ENCODE measurements around the gene PRR15L.
A peak's percentile ranks its signal among the peaks of the same experiment; 100 is the strongest.

The PRR15L gene

DNA sequence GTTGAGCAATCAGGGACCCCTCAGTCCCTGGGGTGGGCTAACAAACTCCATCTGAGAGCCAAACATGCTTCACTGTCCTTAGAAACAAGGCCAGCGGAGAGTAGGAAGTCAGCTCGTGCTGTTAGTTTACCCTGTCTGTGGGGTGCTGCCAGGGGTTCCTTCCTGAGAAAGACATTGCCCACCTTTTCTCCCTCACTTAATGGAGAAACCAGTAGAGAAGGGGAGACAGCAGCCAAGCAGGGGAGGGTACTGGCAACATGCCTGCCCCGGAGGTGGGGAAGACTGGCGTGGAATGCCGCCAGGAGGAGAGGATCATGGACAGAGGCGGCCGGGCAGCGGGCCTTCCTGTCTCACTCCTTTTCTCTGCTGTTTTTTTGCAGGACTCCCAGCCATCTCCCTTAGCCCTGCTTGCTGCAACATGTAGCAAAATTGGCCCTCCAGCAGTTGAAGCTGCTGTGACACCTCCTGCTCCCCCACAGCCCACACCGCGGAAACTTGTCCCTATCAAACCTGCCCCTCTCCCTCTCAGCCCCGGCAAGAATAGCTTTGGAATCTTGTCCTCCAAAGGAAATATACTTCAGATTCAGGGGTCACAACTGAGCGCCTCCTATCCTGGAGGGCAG is 41.8 kb downstream of the PRR15L start:
- Mint-ChIP-seq H3K27me3 (ENCODE audit: low read depth) (no peaks in the 10 kb centered on the region), H3K36me3 (ENCODE audit: low read depth) (peaks cover 43% of the 10 kb centered on the region), H3K9me3 (no peaks in the 10 kb centered on the region), H3K4me3 (no peak overlapping the region), H3K27ac (peak overlapping the region in 1 of 3 experiments; percentile 59), H3K4me1 (peaks cover 27% of the 10 kb centered on the region)
- TF ChIP-seq, protein P1, sequence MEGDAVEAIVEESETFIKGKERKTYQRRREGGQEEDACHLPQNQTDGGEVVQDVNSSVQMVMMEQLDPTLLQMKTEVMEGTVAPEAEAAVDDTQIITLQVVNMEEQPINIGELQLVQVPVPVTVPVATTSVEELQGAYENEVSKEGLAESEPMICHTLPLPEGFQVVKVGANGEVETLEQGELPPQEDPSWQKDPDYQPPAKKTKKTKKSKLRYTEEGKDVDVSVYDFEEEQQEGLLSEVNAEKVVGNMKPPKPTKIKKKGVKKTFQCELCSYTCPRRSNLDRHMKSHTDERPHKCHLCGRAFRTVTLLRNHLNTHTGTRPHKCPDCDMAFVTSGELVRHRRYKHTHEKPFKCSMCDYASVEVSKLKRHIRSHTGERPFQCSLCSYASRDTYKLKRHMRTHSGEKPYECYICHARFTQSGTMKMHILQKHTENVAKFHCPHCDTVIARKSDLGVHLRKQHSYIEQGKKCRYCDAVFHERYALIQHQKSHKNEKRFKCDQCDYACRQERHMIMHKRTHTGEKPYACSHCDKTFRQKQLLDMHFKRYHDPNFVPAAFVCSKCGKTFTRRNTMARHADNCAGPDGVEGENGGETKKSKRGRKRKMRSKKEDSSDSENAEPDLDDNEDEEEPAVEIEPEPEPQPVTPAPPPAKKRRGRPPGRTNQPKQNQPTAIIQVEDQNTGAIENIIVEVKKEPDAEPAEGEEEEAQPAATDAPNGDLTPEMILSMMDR (IDR thresholded peaks at IDR 0.05; ENCODE audit: unreplicated experiment in 3 of 3): no peak

DNA sequence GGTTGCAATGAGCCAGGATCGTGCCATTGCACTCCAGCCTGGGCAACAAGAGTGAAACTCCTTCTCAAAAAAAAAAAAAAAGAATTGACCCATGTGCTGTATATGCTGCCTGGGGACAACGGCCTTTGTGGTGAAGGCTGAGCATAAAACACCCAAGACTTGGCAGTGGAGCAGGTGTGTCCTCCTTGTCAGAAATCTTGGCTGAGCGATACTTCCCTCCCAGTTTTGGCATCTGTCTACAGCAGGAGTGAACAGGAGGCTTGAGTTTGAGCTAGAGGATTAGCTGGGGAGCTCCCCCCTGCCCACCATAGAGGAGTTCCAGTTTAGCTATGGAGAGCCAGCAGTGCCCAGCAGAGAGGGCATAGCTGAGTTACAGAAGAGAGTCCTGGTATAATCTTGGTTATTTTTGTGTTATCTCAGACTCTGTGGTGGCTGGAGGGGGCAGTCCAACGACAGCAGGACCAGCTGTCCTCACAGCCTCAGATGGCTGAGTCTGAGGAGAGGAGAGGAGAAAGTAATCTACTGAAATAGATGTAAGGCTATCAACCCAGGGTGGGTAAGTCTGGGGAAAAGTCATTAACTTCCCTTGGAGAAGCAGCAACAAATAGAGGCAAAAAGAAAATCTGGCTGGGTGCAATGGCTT is 43.3 kb downstream of the PRR15L start:
- TF ChIP-seq, protein P1 (IDR thresholded peaks at IDR 0.05; ENCODE audit: unreplicated experiment in 3 of 3): no peak
- Mint-ChIP-seq H3K4me1 (peaks cover 27% of the 10 kb centered on the region), H3K36me3 (ENCODE audit: low read depth) (peaks cover 37% of the 10 kb centered on the region), H3K27ac (peak overlapping the region in 2 of 3 experiments; percentile 15 to 46), H3K4me3 (no peak overlapping the region), H3K9me3 (no peaks in the 10 kb centered on the region), H3K27me3 (ENCODE audit: low read depth) (no peaks in the 10 kb centered on the region)

DNA sequence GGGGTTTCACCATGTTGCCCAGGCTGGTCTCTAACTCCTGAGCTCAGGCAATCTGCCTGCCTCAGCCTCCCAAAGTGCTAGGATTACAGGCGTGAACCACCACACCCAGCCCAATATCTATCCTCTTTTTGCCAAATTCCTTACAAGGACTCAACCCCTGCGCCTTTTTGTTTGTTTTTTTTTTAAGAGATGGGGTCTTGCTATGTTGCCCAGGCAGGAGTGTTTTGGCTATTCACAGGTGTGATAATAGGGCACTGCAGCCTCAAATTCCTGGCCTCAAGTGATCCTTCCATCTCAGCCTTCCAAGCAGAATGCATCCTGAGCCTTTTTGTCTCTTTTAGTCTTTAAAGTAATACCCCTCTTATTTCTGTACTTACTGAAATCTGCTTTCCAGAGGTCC is 44.6 kb downstream of the PRR15L start:
- H3K36me3 Mint-ChIP-seq (ENCODE audit: low read depth): peaks cover 32% of the 10 kb centered on the region
- H3K4me3 Mint-ChIP-seq: no peak overlapping the region
- peaks cover 28% of the 10 kb centered on the region for H3K4me1 Mint-ChIP-seq
- TF ChIP-seq, protein P1 (IDR thresholded peaks at IDR 0.05; ENCODE audit: unreplicated experiment in 3 of 3): no peak
- no peaks in the 10 kb centered on the region for H3K27me3 Mint-ChIP-seq (ENCODE audit: low read depth)
- H3K27ac Mint-ChIP-seq: no peak overlapping the region
- H3K9me3 Mint-ChIP-seq: no peaks in the 10 kb centered on the region

DNA sequence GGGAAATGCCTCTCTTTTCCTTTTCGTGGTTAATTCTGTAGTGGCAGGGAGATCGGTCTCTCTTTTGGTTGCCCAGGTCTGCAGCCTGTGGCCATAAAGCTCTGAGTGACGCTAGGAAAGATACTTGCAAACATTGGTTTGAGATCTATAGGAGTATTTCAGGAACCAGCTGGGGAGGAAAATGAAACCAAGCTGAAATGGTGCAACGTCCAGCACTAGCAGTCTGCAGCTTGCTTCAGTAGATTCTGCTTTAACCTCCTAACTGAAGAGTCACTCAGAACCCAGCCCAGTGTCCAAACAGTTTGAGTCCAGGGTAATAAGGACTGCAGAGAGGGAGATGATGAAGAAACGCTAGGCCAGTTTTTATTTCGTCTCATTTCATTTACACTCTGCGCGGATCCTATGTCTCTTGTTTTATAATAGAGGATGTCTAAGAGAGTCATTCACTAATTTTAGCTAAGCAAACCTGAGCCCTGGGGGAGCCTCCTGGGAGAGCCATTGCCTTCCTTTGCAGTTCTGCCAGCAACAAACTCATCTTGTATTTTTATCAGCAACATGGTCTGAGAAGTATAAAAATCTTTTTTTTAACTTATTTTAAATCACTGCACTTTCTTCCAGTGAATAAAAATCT is 49.6 kb downstream of the PRR15L start:
- Mint-ChIP-seq H3K4me1 (peaks cover 38% of the 10 kb centered on the region), H3K9me3 (no peaks in the 10 kb centered on the region), H3K27ac (no peak overlapping the region), H3K36me3 (ENCODE audit: low read depth) (peaks cover 10% of the 10 kb centered on the region), H3K27me3 (ENCODE audit: low read depth) (no peaks in the 10 kb centered on the region), H3K4me3 (no peak overlapping the region)
- TF ChIP-seq, protein P1 (IDR thresholded peaks at IDR 0.05; ENCODE audit: unreplicated experiment in 3 of 3): no peak

DNA sequence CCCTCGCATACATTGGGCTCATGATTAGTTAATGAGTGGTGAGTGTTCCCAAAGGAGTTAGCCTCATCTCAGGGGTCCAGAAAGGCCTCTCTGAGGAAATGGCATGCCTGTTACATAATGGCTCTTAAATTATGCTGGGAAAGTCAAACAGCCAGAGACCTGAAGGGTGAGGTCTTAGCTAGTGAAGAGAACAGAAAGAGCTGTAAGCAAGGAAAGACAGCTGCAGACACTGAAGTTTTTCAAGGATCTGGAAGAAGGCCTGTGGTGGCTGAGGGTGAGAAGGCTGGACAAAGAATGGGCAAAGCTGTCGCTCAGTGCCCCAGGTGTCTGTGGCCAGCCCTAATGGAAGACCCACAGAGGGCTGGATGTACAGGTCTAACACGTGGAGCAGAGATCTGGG is 51.2 kb downstream of the PRR15L start:
- H3K27ac Mint-ChIP-seq: peak overlapping the region; percentile 67 to 85 (median 76)
- H3K36me3 Mint-ChIP-seq (ENCODE audit: low read depth): peaks cover 15% of the 10 kb centered on the region
- no peaks in the 10 kb centered on the region for H3K27me3 Mint-ChIP-seq (ENCODE audit: low read depth)
- H3K9me3 Mint-ChIP-seq: no peaks in the 10 kb centered on the region
- no peak overlapping the region for H3K4me3 Mint-ChIP-seq
- TF ChIP-seq, protein P1 (IDR thresholded peaks at IDR 0.05; ENCODE audit: unreplicated experiment in 3 of 3): no peak
- H3K4me1 Mint-ChIP-seq: peaks cover 53% of the 10 kb centered on the region
